OCI-LY3 (cell line): ENCODE data around the gene PRKCE.
"Not testable (repeated sequence)": the region's sequence is repeated elsewhere in the genome, so short reads cannot be mapped to it uniquely, and the experiment has no call there.

Source experiments
- H2AFZ ChIP-seq: fragments of 200-600, 300-600 bp; shearing (Covaris generic); 2 replicates; pipeline ENCODE4 v1.6.0; 2014; ENCODE audit warnings: antibody characterized with exemption, low read depth, low read length
- H3K27ac ChIP-seq: fragments of 200-600, 300-600 bp; sonication (generic); 2 replicates; pipeline ENCODE4 v1.5.1; 2014; ENCODE audit warnings: mild to moderate bottlenecking, low read length, moderate library complexity, mixed read lengths
- H3K27me3 ChIP-seq: fragments of 200-600, 300-600 bp; sonication (generic); 2 replicates; pipeline ENCODE4 v1.6.1; 2014; ENCODE audit warnings: low read depth, low read length, mixed read lengths
- H3K36me3 ChIP-seq: fragments of 200-600, 300-600 bp; sonication (generic); replicated peaks from 2 replicates; pipeline ENCODE3; 2014; ENCODE audit warnings: low read depth, low read length, mixed read lengths
- H3K4me1 ChIP-seq: fragments of 300-600, 200-600 bp; sonication (generic); 2 replicates; pipeline ENCODE4 v1.6.1; 2014; ENCODE audit warnings: low read length, mixed read lengths
- H3K4me2 ChIP-seq: fragments of 200-600, 300-600 bp; sonication (generic); 2 replicates; pipeline ENCODE4 v1.6.1; 2014; ENCODE audit warnings: low read length, mixed read lengths
- H3K4me3 ChIP-seq: fragments of 300-600, 200-600 bp; sonication (generic); 2 replicates; pipeline ENCODE4 v1.5.1; 2014; ENCODE audit warnings: antibody characterized with exemption, mild to moderate bottlenecking, low read length, moderate library complexity
- H3K79me2 ChIP-seq: fragments of 300-600, 200-600 bp; shearing (Covaris generic); 2 replicates; pipeline ENCODE4 v1.6.1; 2014; ENCODE audit warnings: mild to moderate bottlenecking, low read length, mixed read lengths
- H3K9ac ChIP-seq: fragments of 300-600, 200-600 bp; shearing (Covaris generic); 2 replicates; pipeline ENCODE4 v1.6.0; 2014; ENCODE audit warnings: mild to moderate bottlenecking, low read length, moderate library complexity
- H3K9me3 ChIP-seq: fragments of 200-600, 300-600 bp; shearing (Covaris generic); 2 replicates; pipeline ENCODE4 v1.6.1; 2014; ENCODE audit warnings: low read length, mixed read lengths; ENCODE audit not compliant: insufficient read depth
- H4K20me1 ChIP-seq: fragments of 200-600, 300-600 bp; sonication (generic); 2 replicates; pipeline ENCODE4 v1.6.1; 2016; ENCODE audit warnings: low read length, mixed read lengths; ENCODE audit not compliant: insufficient read depth
- EZH2phosphoT487 ChIP-seq: fragments of 200-600 bp; shearing (Covaris generic); IDR thresholded peaks from 2 replicates; pipeline ENCODE4 v1.6.1; 2018; ENCODE audit warnings: antibody characterized with exemption, mixed run types, low read depth
- TF ChIP-seq, protein P1 (sequence below): fragments of 200-600, 300-600 bp; sonication (generic); IDR thresholded peaks from 2 replicates; pipeline ENCODE4 v1.5.1; 2014; ENCODE audit warnings: antibody characterized with exemption, low read length, low read depth

Gene PRKCE

DNA sequence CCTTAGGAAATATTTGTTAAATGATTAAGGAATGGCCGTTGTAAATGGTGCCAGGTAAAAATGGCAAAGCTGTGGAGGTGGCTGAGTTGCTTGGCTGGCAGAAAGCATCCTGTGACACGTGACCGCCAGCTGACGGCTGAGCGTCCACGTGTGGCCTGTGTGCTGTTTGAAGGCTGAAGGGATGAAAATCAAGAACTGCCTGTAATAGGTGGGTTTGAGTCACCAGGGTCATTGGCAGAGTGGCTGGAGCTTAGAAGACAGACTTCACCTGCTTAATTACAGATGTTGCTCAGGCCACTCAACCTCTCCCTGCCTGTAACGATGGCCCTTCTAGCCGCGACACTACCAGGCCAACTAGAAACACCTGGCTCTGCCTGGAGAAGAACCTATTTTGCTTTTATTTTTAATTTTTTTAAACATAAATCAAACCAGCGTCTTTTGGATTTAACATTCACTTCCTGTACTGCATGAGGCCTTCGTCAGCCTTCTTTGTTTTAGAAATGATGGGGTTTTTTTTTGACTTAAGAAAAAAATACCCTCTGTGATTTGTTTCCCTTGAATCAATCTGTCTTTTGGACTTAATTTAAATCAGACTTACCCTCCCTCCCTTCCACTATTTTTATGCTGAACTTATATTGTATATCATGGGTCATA lies 206.5 kb downstream of the PRKCE start:
- Histone ChIP-seq H3K27ac (no peak overlapping the region), H3K36me3 (no peaks in the 10 kb centered on the region), H3K9me3 (no peaks in the 10 kb centered on the region), H2AFZ (no peak overlapping the region), H3K9ac (no peak overlapping the region), H4K20me1 (no peaks in the 10 kb centered on the region), H3K4me3 (no peak overlapping the region), H3K27me3 (peaks cover 19% of the 10 kb centered on the region), H3K4me1 (peaks cover 9% of the 10 kb centered on the region), H3K4me2 (no peak overlapping the region), H3K79me2 (no peaks in the 10 kb centered on the region)
- no peak for TF ChIP-seq EZH2phosphoT487
- TF ChIP-seq, protein P1, sequence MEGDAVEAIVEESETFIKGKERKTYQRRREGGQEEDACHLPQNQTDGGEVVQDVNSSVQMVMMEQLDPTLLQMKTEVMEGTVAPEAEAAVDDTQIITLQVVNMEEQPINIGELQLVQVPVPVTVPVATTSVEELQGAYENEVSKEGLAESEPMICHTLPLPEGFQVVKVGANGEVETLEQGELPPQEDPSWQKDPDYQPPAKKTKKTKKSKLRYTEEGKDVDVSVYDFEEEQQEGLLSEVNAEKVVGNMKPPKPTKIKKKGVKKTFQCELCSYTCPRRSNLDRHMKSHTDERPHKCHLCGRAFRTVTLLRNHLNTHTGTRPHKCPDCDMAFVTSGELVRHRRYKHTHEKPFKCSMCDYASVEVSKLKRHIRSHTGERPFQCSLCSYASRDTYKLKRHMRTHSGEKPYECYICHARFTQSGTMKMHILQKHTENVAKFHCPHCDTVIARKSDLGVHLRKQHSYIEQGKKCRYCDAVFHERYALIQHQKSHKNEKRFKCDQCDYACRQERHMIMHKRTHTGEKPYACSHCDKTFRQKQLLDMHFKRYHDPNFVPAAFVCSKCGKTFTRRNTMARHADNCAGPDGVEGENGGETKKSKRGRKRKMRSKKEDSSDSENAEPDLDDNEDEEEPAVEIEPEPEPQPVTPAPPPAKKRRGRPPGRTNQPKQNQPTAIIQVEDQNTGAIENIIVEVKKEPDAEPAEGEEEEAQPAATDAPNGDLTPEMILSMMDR: no peak

DNA sequence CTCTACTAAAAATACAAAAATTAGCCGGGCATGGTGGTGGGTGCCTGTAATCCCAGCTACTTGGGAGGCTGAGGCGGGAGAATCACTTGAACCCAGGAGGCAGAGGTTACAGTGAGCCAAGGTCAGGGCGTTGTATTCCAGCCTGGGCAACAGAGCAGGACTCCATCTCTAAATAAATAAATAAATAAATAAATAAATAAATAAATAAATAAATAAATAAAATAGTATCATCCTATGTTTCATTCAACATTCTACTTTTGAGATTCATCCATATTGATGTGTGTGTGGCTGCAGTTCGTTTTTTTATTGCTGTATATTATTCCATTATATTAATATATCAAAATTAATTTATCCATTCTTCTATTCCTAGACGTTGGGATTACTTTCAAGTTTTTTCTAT lies 207.4 kb downstream of the PRKCE start:
- not testable (repeated sequence) for H3K79me2 ChIP-seq, H2AFZ ChIP-seq, H3K9ac ChIP-seq, H3K4me1 ChIP-seq, H3K4me2 ChIP-seq, H3K9me3 ChIP-seq, H3K27ac ChIP-seq, H4K20me1 ChIP-seq, H3K36me3 ChIP-seq, H3K4me3 ChIP-seq
- peaks cover 18% of the 10 kb centered on the region for H3K27me3 ChIP-seq

DNA sequence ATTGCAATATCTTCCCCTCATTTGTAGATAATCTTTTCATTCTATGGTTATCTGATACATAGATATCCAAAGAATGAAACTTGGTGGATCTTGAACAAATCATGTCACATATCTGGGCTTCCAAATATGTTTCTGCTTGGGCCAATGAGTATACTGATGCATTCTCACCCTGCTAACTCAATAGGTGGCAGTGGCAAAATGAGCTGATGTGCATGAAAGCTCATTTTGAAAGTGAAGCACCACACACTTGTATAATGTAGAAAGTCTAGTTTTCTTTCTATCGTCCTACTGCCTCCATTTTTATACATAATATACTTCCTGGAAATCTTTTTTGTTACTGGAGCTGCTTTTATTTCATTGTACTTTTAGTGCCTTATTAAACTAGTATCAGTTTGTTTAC lies 208.2 kb downstream of the PRKCE start:
- Histone ChIP-seq H3K79me2 (no peaks in the 10 kb centered on the region), H2AFZ (no peak overlapping the region), H3K9me3 (no peaks in the 10 kb centered on the region), H3K4me2 (no peak overlapping the region), H3K4me3 (no peak overlapping the region), H3K9ac (no peak overlapping the region), H4K20me1 (no peaks in the 10 kb centered on the region), H3K36me3 (no peaks in the 10 kb centered on the region), H3K27ac (no peak overlapping the region), H3K27me3 (peaks cover 11% of the 10 kb centered on the region), H3K4me1 (0 out of 2 replicates have a peak, but pooled peaks cover 3% of the 10 kb centered on the region)
- TF ChIP-seq EZH2phosphoT487: no peak
- TF ChIP-seq, protein P1: no peak

DNA sequence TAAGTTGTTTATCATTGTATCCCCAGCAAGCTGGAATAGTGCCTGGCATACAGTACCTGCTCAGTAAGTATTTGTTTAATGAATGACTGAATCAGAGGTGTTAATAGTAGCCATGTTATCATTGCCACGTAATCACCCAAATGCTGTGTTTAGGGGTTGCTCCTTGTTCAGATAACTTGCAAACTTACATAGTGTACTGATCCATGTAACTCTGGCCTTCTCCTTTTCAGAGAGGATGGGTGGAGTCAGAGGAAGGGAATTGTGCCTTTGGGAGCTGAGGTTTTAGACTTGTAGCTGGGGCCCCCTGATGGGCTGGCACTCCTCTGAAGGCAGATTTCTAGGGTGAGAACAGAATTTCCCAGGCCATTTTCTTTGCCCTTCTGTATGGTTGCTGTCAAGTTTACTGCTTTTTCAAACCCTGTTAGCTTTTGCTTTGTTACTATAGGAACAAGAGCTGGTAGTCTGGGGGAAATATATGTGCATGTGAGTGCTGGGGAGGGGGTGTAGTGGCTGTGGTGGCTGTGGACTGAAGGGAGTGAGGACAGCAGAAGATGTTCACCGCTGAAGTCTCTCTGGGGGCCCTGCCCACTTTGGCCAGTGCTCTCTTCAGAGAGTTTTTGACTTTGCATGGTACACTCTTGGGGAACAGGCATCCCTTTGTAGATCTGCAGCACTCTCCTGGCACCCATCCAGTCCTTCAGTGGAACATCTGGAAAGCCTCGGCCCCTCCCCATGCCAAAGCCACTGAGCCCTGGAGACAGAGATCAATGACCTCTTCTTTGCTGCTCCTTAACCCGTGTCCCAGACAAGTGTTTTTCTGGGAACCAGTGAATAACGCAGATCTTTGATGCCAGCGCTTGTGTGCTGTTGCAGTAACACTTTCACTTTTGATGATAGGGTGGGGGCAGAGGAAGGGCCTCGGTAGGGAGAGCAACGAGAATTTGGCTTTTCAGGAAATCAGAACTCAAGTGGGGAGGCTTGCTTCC lies 209.0 kb downstream of the PRKCE start:
- H3K4me1 ChIP-seq: 0 out of 2 replicates have a peak, but pooled peaks cover 3% of the 10 kb centered on the region
- H3K9ac ChIP-seq: no peak overlapping the region
- no peak for TF ChIP-seq EZH2phosphoT487
- TF ChIP-seq, protein P1: no peak
- no peaks in the 10 kb centered on the region for H3K79me2 ChIP-seq
- H2AFZ ChIP-seq: no peak overlapping the region
- H3K4me2 ChIP-seq: peak overlapping the region; percentile 26
- H3K4me3 ChIP-seq: peak overlapping the region; percentile 2; the same call in 1 of the 2 replicates
- H3K27me3 ChIP-seq: peaks cover 4% of the 10 kb centered on the region
- no peaks in the 10 kb centered on the region for H4K20me1 ChIP-seq
- H3K36me3 ChIP-seq: no peaks in the 10 kb centered on the region
- no peaks in the 10 kb centered on the region for H3K9me3 ChIP-seq
- no peak overlapping the region for H3K27ac ChIP-seq
